ENCODE data around the gene OSBPL1A.

The OSBPL1A gene

DNA sequence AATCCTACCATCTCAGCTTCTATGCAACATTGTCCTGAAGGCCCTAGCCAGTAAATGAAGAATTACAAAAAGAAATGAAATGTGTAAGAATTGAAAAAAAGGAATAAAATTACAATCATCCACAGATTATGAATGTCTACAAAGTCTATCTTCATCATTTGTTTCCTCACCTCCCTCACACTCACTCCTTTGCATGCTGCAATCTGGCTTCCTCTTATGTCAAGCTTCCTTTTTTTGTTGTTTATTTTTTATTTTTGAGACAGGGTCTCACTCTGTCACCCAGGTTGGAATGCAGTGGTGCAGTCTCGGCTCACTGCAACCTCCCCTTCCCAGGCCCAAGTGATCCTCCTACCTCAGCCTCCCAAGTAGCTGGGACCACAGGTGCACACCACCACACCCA, 129.7 kb downstream of the OSBPL1A start:
- DNase-seq (ENCODE audit: low read depth in 2 of 2): no peak

DNA sequence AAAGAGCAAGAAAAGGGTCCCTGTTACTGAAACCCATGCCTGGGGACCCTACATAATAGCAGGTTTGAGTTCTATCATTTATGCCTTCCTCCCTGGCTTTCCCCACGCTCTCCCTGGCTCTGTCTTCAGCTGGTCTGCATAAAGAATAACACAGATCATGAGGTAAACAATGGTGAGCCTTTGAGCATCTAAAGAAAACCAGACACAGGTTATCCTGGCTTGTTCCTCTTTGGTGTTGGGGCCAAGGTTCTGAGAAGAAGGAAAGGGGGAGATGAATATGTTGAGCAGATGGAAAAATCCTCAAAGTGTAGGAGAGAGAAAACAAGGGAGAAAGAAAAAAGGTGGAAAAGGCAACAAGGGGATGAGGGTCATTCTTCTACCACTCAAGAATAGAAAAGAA, 131.5 kb downstream of the OSBPL1A start:
- no peak for DNase-seq (ENCODE audit: low read depth in 2 of 2)

DNA sequence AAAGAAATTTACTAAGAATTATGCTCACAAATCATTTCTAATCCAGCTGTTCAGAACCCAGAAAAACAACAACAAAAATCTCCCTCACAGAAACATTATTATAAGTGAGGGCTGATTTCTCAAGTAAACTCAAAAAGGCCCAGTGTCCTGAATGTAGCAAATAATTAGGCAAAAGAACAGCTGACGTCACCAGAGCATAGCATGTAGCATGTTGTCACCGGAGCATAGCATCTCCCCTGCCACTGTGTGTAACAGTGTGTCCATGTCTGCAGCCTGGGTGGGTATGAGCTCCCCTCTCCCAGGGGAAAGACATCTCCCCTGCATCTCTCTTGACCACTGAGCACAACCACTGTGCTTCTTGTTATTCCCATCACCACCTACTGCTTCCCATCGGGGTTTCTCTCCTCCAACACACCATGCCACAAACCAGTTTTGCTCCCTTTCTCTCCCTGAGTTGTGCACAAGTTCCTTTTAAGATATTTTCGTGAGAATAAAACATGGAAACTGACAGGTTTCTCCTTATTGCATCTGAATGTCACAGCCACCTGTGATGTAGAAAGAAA, 132.0 kb downstream of the OSBPL1A start:
- DNase-seq (ENCODE audit: low read depth in 2 of 2): no peak

DNA sequence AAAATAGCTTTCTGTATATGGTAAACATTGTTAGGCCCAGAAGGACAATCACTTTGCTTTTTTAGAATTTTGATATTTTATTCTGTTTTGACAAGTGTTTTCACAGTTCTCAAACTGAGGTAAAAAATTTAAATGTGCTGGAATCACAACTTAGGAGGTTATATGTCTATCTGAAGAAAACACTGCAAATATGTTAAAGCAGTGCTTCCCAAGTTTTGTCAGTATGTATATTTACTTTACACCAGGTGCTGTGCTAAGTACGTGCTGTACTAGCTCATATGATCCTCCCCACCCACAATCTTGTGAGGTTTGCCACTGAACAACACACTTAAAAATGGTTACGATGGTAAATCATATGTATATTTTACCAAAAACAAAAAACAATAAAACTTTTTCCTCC, 134.6 kb downstream of the OSBPL1A start:
- DNase-seq (ENCODE audit: low read depth in 2 of 2): no peak

DNA sequence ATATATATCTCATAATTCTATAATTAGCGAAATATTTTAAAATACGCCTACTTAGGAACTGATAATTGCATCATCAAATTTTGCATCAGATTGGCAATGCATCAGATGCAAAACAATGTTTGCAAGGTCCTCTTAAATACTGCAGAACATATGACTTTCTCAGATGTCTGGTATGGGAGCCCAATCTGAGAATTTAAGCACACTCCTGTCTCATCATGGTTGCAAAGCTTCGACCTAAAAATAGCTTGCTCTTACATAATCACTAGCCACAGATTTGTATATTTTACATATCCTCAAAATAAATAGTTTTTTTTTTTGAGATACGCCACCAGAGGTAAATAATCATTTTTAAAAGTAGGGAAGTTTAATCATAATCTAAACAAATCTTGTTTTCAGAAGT, 135.5 kb downstream of the OSBPL1A start:
- DNase-seq (ENCODE audit: low read depth in 2 of 2): no peak

DNA sequence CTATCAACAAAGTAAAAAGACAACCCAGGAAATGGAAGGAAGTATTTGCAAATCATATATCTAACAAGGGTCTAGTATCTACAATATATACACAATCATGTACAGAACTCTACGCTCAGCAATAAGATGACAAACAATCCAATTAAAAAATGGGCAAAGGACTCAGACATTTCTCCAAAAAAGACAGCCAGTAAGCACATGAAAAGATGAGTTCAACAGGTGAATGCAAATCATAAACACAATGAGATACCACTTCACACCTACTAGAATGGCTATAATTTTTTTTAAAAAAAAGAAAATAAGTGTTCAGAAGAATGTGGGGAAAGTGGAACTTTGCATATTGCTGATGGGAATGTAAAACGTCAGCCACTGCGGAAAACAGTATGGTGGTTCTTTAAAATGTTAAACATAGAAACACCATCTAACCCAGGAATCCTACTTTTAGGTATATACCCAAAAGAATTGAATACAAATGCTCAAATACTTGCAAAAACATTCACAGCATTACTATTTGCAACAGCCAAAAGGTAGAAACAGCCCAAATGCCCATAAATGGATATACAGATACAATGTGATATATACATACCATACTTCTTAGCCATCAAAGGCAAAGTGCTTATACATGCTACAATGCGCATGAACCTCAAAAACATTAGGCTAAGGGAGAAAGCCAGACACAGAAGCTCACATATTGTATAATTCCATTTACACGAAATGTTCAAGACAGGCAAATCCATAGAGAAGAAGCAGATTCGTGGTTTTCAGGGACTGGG, 137.6 kb downstream of the OSBPL1A start:
- DNase-seq (ENCODE audit: low read depth in 2 of 2): no peak

DNA sequence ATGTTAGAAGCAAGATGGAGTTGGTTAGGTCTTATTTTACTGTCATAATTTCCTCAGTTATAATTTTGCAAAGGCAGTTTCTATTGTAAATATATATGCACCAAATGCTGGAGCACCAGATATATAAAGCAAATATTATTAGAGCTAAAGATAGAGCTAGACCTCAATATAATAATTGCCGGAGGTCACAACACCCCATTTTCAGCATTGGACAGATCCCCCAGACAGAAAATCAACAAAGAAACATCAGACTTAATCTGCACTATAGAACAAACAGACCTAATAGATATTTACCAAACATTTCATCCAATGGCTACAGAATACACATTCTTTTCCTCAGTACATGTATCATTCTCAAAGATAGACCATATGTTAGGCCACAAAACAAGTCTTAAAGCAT, 143.6 kb downstream of the OSBPL1A start:
- DNase-seq (ENCODE audit: low read depth in 2 of 2): no peak

DNA sequence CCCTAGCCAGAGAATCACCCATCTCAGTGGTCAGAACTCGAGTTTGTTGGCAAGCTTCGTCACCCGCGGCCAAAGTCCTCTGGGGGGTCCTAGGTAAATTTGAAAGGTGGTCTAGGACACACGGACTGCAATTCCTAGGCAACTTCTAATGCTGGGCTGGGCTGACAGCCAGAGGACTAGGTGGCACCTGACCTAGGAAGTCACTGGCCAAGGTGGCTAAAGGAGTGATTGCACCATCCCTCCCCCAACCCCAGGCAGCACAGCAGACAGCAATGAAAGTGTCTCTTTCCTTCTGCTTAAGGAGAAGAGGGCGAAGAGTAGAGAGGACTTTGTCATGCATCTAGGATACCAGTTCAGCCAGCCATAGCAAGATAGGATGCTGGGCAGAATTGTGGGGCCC, 147.9 kb downstream of the OSBPL1A start:
- no peak for DNase-seq (ENCODE audit: low read depth in 2 of 2)

DNA sequence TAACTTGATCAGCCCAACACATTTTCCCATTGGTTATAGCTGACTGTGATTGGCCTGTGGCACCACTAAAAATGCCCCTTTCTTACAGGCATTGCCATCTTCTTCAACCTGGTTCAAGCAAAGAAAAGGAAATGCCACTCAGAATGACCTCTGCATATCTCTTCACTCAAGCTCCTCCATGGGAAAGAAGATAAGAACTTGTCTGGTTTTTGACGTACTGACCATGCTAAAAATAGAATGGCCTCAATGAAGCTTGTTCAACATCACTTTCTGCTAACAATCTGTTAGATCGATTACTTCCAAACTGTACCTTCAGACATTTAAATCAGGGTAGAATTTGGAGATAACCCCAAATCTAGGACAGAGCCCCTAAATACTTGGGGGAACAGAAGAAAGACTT, 149.3 kb downstream of the OSBPL1A start:
- no peak for DNase-seq (ENCODE audit: low read depth in 2 of 2)

DNA sequence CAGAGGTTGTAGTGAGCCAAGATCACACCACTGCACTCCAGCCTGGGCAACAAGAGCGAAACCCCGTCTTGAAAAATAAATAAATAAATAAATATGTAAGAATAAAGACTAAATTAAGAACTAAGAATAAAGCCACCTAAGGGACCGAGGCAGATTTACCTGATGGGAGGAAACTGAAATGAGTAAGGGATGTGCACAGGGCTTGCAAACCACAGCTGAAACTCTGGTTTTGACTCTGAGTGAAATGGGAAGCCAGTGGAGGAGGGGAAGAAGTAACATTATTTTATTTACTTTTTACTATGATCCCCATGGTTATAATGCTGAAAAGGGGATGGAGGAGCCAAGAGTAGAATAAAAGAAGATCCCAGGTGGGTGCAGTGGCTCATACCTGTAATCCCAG, 151.5 kb downstream of the OSBPL1A start:
- DNase-seq (ENCODE audit: low read depth in 2 of 2): no peak

DNA sequence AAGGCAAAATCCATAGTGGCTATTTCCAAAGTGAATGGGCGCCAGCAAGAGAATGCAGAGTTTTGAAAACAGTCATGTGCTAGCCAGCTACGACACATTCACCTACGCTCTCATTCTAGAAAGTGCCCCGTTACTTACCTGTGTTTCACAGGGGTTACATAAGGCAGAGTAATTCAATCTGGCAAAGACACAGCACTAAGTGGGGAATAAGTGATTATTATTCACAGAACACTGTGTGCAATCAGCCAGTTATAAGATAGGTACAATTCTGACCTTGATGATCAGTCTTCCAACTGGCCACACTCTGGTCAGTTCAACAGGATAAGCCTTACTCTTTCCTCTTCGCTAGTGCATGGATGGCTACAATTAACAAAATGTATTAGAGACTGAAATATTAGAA, 152.9 kb downstream of the OSBPL1A start:
- DNase-seq (ENCODE audit: low read depth in 2 of 2): no peak

DNA sequence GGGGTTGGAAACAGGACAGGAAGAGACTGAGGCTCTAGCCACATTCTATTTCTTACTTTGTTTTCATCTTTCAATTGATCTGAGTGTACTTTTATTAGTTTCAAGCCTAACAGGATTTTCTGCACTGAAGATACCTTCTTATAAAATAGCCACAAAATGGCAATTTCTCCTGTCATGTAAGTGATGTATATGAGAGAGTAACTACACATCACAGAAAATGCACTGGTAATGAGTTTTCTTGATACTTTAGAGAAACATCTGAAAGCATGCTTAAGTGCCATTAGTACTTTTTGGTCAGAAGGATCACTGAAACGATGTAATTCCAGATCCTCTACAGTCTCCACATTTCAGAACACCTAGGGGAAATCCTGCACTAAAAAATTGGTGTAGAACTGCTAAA, 153.9 kb downstream of the OSBPL1A start:
- no peak for DNase-seq (ENCODE audit: low read depth in 2 of 2)

DNA sequence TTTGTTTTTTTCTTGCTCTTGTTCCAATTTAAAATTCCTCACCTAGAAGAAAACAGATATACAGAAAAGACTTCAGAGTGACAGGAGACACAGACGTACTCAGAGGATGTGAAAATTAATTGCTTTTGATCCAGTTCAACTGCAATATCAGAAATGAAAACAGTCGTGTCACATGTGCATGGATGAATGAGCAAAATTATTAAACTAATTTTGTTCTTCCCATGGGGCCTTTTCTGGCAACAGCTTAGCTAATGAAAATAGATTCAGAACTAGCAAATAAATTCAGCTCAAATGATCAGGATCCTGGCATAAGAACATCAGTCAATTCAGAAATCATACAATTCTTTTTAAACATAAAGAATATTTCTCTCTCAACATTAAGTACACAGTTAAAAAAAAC, 158.3 kb downstream of the OSBPL1A start:
- no peak for DNase-seq (ENCODE audit: low read depth in 2 of 2)

DNA sequence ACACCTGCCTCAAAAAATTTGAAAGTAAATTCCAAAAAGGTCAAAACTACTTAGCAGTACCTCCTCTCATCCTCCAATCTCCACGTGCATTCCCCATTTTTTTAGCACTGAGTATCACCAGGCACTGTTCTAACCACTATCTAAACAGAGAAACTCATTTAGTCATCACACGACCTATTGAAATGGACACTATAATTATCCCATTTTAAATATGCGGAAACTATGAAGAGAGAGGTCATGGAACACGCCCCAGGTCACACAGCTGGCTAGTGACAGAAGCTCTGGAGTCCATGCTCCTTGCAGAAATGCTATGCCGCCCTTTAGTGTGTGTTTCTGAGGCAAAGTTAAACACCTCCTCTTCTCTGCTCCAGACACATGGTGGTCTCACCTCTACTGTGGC, 159.2 kb downstream of the OSBPL1A start:
- DNase-seq (ENCODE audit: low read depth in 2 of 2): no peak

DNA sequence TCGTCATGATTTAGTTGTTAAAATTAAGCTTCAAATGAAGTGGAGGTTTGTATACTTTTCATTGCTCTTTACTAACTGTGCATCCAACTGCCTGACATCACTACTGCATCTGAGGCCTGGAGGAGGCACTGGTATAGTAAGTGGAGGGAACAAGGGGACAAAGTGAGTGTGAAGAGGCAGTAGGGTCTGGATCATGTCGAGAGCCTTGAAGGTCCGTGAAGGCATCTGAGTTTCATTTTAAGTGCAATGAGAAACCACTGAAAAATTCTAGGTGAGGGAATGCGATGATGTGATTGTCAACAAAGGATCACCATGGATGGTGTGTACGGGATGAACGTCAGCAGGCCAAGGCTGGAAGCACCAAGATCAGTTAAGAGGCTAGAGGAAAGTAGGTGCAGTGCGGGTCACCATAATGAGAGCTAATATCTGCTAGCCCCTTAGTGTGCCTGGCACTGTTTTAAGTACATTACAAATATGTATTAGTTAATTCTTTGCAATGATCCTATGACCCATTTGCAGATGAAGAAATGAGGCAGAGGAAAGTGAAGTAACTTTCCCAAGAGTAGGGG, 162.7 kb downstream of the OSBPL1A start:
- DNase-seq (ENCODE audit: low read depth in 2 of 2): no peak

DNA sequence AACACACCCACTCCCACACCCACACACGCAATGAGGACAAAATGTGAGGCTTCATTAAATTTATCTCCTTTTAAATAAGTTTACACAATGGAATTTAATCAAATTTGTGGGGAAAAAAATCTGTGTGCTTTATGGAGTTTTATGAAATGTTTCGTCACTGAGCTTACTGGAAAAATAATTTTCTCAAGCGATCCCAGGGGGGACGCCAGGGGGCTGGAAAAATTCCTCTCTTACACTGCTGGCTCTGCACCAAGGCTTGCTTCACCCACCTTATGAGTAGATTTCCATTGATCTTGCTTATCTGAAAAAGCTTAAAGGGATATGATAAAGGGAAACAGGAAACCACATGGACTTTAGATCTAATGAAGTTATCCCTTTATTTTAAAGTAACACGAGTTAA, 163.3 kb downstream of the OSBPL1A start:
- DNase-seq (ENCODE audit: low read depth in 2 of 2): no peak

DNA sequence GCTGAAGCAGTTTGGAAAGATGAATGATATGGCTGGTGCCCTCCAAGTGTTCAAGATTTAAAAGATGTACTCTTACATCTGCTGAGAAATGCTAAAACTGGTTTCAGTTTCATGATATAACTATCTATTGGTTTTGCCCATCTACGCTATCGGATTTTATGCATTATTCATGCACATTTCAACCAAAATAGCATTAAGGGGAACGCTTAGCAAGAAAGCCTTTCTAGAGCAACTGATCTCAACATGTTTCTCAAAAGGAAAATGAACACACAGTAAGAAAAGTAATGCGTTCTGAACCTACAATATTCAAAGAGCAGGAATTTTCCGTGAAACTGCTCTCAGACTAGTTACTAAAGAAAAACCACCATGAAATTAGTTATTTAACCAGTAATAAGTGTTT, 164.8 kb downstream of the OSBPL1A start:
- DNase-seq (ENCODE audit: low read depth in 2 of 2): no peak

DNA sequence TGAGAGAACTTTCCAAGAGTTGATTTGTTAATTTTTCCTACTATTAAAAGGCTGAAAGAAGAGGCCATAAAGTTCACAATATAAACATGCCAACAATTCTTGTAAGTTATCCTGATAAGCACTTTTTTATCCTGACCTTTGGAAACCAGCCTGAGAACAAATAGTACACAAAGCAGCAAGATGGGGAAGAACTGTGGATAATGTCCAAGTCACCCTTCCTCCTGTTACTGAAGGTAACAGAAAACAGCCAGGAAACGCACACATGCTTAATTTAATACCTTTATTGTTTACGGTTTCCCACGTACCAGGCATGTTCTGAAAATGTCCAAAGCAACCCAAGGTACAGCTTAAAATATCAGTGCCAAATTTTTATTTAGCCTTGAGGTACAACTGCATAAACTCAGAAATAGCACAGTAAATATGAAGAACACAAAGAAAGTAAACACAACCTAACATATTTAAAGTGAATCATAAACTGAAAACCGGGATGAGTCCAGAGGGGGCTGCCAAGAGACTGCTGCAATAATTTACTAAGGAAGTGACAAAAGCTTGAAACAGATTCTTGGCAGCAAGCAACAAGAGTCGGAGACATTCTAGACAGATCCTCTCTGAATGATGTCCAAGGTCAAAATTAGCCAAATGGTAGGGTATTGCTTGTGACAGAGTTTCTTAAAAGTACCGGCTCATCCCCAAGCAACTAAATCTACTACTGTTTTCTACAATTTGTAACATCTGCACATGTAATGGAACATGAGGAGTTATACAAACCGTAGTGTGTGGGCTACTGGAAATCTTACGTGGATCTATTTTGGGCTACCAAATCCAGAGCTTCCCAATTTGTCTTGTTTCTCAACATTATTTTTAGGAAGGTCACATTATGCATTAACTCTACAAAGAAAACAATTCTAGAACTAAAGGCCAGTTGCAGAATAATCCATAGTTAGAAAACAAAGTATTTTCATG, 165.6 kb downstream of the OSBPL1A start:
- no peak for DNase-seq (ENCODE audit: low read depth in 2 of 2)

DNA sequence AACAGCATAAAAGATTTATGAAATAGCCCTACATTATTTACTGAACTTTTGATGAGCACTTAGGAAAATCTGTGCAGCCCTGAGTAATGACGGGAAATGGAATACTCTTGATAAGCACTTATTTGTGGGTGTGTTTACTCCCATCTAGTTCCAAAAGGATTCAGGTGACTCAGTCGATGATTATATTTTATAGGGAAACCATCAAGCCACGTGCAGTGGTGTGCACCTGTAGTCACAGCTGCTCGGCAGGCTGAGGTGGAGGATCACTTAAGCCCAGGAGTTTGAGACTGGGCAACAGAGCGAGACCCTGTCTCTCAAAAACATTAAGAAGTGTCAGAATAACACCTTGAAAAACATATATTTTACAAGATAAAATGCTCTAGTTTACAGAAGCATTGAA, 166.9 kb downstream of the OSBPL1A start:
- no peak for DNase-seq (ENCODE audit: low read depth in 2 of 2)

DNA sequence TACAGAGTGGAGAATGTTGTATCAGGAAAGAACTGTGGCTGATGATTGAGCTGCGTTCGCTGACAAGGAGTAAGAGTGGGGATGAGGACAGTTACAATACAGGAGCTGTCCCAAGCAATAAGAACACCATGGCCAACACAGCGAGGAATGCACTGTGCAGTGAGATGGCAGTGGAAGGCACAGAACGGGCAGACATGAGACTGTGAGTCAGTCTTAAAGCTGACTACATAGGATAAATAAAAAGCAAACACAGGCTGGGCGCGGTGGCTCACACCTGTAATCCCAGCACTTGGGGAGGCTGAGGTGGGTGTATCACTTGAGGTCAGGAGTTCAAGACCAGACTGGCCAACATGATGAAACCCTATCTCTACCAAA, 169.0 kb downstream of the OSBPL1A start:
- DNase-seq (ENCODE audit: low read depth in 2 of 2): no peak

DNA sequence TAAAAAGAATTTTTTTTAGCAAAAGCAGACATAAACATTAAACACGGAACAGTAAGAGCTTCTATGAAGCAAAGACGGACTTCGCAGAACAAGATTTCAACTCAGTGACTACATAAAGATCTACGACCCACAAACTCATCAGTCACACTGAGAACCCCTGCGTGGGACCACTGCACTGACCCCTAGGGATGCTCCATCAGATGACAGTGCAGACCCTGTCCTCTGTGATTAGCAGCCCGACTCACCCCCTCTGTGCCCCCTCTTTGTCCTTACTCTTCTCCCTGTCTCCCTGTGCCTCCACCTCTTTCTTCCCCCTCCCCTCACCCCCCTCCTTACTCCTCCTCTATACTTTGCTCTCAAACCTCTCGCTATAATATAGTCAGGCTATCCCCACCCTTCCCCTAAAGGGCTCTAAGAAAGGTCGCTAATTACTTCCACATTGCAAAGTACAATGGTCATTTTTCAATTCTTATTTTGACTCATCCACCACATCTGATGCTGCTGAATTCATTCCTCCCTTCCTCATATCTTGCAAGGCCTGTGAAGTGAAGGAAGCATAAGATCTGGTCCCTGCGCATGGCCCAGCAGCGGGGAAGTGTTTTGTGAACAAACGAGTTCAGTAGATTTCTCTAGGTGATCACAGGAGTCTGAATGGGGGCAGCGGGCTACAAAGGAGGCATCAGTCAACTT, 169.5 kb downstream of the OSBPL1A start:
- DNase-seq (ENCODE audit: low read depth in 2 of 2): no peak

DNA sequence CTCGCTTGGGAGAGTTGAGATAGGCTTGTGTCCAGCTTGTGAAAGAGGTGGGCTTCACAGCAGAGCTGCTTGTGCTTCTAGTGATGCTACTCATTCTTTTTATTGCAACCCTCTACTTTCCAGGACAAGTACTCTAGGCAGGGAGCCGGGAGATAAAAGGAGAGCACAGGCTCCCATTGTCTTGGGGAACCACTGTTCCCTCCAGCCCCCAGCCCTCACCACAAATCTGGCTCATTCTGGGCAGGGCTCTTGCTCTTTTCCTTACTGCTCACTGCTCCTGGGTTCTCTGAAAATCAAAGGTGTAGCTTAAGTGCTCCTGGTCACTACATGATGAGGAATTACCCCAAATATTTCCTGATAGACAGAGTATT, 177.3 kb downstream of the OSBPL1A start:
- no peak for DNase-seq (ENCODE audit: low read depth in 2 of 2)
